Measurements from ENCODE around the gene STXBP5. TPM values are rescaled to one million over a fixed set of nuclear protein-coding genes. Genes with fewer than 3 reads are reported as not detected.
A peak's percentile ranks its signal among the peaks of the same experiment; 100 is the strongest.

The STXBP5 gene
- total and polyA plus RNA-seq, 9 of the 15 experiments (the other 6 are each of a cell fraction or from before 2014, with no cell fraction given): 23.3 to 172 (median 71.5) TPM

DNA sequence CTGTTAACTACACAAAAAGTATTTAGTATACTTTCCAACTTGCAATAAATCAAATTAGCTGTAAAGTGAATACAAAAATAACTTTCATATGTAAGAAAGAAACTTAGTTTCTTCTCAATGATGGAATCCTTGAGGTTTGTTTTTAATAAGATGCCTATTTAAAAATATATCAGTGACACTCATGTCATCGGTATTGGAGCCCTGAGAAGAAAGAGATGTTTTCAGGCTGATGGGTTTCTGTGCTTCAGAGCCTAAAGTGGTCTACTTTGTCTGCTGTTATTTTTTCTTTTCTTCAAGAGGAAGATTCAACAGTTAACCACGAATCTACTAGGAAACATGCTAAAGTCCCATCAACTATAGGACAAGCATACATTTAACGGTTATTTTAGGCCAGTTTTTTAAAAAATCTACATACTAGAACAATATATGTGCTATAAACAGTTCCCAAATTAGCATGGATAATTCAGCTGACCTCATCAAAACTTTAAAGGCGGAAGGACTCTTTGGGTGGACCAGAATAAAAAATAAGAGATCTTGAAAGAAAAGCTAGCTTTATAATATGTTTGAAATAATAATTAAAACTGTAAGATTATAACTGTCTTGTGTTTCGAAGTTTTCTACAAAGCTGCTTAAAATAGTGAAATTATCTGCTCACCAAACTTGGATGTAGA is 157.2 kb downstream of the STXBP5 start:
- CTCF ChIA-PET (ENCODE audit: low intra/inter-chr PET ratio): no interaction called here
- TF ChIP-seq, protein P1, sequence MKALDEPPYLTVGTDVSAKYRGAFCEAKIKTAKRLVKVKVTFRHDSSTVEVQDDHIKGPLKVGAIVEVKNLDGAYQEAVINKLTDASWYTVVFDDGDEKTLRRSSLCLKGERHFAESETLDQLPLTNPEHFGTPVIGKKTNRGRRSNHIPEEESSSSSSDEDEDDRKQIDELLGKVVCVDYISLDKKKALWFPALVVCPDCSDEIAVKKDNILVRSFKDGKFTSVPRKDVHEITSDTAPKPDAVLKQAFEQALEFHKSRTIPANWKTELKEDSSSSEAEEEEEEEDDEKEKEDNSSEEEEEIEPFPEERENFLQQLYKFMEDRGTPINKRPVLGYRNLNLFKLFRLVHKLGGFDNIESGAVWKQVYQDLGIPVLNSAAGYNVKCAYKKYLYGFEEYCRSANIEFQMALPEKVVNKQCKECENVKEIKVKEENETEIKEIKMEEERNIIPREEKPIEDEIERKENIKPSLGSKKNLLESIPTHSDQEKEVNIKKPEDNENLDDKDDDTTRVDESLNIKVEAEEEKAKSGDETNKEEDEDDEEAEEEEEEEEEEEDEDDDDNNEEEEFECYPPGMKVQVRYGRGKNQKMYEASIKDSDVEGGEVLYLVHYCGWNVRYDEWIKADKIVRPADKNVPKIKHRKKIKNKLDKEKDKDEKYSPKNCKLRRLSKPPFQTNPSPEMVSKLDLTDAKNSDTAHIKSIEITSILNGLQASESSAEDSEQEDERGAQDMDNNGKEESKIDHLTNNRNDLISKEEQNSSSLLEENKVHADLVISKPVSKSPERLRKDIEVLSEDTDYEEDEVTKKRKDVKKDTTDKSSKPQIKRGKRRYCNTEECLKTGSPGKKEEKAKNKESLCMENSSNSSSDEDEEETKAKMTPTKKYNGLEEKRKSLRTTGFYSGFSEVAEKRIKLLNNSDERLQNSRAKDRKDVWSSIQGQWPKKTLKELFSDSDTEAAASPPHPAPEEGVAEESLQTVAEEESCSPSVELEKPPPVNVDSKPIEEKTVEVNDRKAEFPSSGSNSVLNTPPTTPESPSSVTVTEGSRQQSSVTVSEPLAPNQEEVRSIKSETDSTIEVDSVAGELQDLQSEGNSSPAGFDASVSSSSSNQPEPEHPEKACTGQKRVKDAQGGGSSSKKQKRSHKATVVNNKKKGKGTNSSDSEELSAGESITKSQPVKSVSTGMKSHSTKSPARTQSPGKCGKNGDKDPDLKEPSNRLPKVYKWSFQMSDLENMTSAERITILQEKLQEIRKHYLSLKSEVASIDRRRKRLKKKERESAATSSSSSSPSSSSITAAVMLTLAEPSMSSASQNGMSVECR (CRISPR knock-in tag; IDR thresholded peaks at IDR 0.05): no peak
- TF ChIP-seq MAFG (tag; conservative IDR thresholded peaks at IDR 0.05): peak; percentile 39; the same call in 1 of the 2 replicates
- TF ChIP-seq ZNF316 (IDR thresholded peaks at IDR 0.05): peak; percentile 69
- TF ChIP-seq, protein P2, sequence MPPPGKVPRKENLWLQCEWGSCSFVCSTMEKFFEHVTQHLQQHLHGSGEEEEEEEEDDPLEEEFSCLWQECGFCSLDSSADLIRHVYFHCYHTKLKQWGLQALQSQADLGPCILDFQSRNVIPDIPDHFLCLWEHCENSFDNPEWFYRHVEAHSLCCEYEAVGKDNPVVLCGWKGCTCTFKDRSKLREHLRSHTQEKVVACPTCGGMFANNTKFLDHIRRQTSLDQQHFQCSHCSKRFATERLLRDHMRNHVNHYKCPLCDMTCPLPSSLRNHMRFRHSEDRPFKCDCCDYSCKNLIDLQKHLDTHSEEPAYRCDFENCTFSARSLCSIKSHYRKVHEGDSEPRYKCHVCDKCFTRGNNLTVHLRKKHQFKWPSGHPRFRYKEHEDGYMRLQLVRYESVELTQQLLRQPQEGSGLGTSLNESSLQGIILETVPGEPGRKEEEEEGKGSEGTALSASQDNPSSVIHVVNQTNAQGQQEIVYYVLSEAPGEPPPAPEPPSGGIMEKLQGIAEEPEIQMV (tag; conservative IDR thresholded peaks at IDR 0.05; ENCODE audit: low read depth): no peak
- TF ChIP-seq MAFF (IDR thresholded peaks at IDR 0.05; ENCODE audit: low read length): peak; percentile 71

More for the DNA sequence above, 157.2 kb downstream of the STXBP5 start:
- no peaks in the 10 kb centered on the region for H4K20me1 ChIP-seq (replicated peaks; ENCODE audit: control insufficient read depth, insufficient read depth, low read length)
- H3K27me3 ChIP-seq (ENCODE audit: control insufficient read depth in 2 of 2, insufficient read depth in 2 of 2, low read length in 2 of 2): no peaks in the 10 kb centered on the region
- H2AFZ ChIP-seq (ENCODE audit: low read depth, low read length): no peak overlapping the region
- no peaks in the 10 kb centered on the region for H3K9me3 ChIP-seq (replicated peaks; ENCODE audit: control insufficient read depth, insufficient read depth, low read depth, low read length)
- POLR2A ChIA-PET: no interaction called here
- no peak overlapping the region for H3K27ac ChIP-seq (ENCODE audit: extremely low read depth, low read depth, low read length)
- ATAC-seq (no peak), DNase-seq (ENCODE audit: extremely low read depth in 1 of 4, low spot score in 3 of 4) (no peak), FAIRE-seq (no peak)
- H3K36me3 ChIP-seq (ENCODE audit: control insufficient read depth, insufficient read depth, low read length): peaks cover 90% of the 10 kb centered on the region
- H3K9ac ChIP-seq (ENCODE audit: insufficient read depth in 1 of 2, low read depth in 2 of 2, low read length in 2 of 2): no peak overlapping the region
- no TSS peak for BruUV-seq (replicated peaks)
- H3K4me1 ChIP-seq (replicated peaks in 1 of 2; ENCODE audit: control insufficient read depth in 2 of 2, insufficient read depth in 2 of 2, low read length in 2 of 2): no peaks in the 10 kb centered on the region
- in situ Hi-C loops (cut with MboI): no loop called here
- WGBS (ENCODE audit: insufficient coverage, low coverage, missing lambda C conversion rate): 95% methylated on average over 5 of the region's 5 CpGs
- no peaks in the 10 kb centered on the region for H3K79me2 ChIP-seq (ENCODE audit: control insufficient read depth, insufficient read depth, low read length)
- no peak overlapping the region for H3K4me2 ChIP-seq (ENCODE audit: insufficient read depth, low read length)
- no peak overlapping the region for H3K4me3 ChIP-seq
- no peaks in the 10 kb centered on the region for H3K9me1 ChIP-seq (ENCODE audit: control insufficient read depth, insufficient read depth, low read length)
- intact Hi-C loops (cut with micrococcal nuclease): no loop called here

Data from K562 (cell line).